Activated CD4-positive, alpha-beta T cell treated with anti-CD3 and anti-CD28 coated beads, Interleukin-2, amount 50 U/mL, for 24 hours (primary cell): ENCODE results near the gene TRANK1.

Experiments used
- DNase-seq, 2 donors: peaks; one replicate each; pipeline ENCODE4 v3.0.0-alpha.2; 2020; ENCODE audit warnings: low read depth in 1 of 2, low spot score in 1 of 2

TRANK1 gene

DNA sequence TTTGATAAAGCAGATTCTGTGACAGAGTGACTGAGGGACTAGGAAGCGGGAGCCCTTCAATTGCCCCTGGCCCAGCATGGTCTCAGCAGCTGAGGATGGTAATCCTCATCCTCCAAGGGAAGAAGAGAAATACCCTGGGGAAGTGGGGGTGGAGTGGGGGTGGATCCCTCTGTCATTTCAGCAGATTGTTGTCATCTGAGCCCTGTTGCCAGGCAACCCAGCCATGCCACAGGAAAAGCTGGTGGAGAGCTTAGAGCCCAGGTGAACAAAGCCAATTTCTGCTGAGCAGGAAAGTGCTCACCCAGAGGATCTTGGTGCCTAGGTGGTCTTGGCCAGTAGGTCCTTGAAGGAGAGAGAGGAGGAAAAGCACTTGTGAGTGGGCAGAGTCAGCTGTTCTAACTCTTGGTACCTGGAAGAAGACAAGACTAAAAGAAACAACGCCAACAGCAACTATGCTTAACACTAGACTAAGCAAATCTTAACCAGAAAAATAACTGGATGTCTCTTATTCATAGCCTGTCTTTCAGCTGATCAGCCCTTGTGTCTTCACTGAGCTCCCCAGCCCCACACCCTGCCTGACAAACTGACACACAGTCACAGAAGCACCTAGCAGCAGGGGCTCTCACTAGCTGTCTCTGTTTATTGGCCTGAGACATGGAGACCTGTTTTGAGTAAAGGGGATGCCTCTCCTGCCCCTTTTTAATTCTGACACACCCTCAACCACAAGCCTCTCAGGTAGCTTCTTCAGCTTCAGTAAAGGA is 140.4 kb downstream of the TRANK1 start:
- DNase-seq: no peak

GRCh38 chr3:36803091-36803791 is 141.6 kb downstream of the TRANK1 start:
- no peak for DNase-seq

DNA sequence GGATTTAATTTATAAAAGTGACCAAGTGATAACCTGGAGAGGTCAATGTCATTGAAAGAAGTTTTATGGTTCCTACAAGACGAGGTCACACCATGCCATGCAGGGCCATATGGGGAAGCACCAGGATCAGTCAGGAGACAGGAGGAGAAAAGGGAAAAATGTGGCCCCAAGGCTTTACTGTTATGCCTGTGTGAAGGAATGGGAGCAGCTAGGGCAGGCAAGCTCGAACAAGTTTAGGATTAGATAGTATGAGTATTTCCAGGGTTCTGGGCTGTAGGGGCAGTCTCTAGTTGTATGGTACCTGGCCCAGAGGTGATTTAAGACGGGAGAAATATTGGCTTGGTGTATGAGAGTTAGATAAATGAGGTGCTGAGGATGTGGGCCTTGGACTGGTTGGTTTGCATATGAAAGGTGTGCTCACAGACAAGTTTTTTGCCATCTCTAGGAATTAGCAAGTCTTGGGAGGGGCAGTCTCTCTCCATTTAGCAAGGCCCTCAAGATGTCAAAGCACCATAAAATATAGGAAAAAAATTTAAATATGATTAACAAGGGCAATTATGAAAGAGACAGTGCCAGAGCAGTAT is 144.2 kb downstream of the TRANK1 start:
- DNase-seq: no peak

- no peak for DNase-seq
Observed at GRCh38 chr3:36796881-36797280, 148.0 kb downstream of the TRANK1 start.

DNA sequence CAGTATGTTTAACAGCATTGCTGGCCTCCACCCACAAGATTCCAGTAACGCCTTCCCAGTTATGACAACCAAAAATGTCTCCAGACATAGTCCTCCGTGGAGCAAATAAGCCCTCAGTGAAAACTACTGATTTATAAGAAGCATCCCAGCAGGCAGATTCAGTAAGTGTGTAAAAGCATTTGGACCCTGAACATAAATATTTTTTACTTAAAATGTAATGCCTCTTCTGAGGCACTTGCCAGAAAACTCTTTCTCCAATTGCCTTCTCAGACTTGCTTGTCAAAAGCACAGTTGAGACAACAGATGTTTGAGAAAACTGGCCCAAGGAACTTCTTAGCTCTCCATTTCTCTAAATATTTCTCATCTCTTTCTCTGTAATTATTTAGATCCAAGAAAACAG is 148.7 kb downstream of the TRANK1 start:
- DNase-seq: no peak

- DNase-seq: no peak
Observed at GRCh38 chr3:36795622-36796021, 149.2 kb downstream of the TRANK1 start.

DNA sequence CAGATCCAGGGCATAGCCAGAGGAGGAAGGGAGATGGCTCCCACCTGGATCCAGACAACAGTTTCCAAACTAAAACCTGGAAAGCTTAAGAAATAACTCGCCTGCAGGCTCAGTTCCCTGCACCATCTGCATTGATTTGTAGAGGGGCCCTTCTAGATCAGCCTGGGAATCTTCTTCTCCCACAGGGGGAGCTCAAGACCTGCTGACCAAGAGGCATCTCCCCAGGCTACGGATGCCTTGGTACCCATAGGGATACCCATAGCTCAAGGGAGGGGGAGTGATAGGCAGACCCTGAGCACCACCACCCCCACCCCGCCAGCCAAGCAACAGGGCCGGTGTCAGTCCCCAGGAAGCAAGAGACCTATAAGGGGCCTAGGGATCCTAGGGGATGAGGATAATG is 152.5 kb downstream of the TRANK1 start:
- DNase-seq: no peak

DNA sequence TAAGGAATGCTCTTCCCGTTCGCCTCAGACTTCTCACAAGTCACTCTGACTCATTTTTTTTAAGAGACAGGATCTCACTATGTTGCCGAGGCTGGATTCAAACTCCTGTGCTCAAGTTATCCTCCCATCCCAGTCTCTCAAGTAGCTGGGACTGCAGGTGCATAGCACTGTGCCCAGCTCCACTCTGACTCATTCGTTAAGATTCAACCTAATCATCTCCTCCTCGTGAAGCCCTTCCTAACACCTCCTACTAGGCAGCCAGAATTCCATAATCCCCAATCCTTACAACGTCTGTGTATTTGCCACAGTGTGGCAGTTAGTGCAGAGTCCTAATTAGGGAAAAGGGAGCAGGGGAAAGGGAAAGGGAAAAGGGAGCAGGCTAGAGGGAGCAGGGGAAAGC is 154.1 kb downstream of the TRANK1 start:
- DNase-seq: no peak

- DNase-seq: no peak
Observed at GRCh38 chr3:36786921-36787890, 157.6 kb downstream of the TRANK1 start.

DNA sequence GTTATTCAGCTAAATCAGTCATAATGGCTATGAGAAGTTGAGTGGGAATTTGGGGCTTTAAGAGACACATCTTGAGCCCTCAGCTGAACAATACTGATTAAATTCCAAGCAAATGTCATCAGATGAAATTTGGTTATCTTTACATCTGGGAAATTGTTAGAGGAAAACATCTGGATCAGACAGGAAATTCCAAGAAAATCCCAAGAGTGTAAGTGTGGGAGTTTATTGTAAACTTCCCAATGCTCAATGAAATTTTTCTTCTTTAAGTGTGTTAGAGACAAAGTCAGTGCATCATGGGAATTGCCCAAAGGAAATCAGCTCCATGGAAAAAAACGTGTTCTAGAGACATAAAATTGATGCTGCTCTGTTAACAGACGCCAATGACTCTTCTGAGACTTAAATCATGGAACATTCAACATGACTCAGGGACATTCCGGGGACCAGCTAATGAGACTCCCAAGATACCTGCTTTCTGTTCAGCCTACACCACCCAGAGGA is 160.7 kb downstream of the TRANK1 start:
- DNase-seq: no peak

DNA sequence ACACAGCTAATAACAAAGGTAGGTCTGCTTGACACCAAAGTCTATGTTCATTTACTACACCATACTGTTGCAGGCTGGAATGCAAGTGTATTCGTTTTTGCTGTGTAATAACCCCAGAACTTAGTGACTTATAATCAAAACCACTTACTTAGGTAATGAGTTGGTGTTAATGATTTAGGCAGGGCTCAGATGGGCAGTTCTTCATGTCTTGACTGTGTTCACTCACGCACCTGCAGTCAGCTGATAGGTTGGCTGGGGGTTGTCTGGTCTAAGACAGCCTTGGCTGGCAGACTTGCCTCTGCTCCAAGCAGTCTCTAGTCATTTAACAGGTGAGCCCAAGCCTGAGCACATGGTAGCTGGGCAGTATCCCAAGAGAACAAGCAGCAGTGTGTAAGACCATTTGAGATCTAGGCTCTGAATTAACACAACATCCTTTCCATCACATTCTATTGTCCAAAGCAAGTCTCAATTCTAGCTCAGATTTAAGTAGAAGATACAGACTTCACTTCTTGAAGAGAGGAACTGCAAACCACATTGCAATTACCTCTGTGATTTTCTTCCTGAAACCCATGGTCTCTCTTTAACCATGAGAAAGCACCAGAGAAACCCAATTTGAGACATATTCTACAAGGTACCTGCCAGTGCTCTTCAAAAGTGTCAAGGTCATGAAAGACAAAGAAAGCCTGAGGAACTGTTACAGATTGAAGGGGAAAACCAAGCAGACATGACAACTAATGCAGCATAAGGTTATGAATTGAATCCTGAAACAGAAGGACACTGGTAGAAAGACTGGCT is 167.2 kb downstream of the TRANK1 start:
- DNase-seq: no peak
